Measurements from ENCODE around the gene EXOC2.

The EXOC2 gene

DNA sequence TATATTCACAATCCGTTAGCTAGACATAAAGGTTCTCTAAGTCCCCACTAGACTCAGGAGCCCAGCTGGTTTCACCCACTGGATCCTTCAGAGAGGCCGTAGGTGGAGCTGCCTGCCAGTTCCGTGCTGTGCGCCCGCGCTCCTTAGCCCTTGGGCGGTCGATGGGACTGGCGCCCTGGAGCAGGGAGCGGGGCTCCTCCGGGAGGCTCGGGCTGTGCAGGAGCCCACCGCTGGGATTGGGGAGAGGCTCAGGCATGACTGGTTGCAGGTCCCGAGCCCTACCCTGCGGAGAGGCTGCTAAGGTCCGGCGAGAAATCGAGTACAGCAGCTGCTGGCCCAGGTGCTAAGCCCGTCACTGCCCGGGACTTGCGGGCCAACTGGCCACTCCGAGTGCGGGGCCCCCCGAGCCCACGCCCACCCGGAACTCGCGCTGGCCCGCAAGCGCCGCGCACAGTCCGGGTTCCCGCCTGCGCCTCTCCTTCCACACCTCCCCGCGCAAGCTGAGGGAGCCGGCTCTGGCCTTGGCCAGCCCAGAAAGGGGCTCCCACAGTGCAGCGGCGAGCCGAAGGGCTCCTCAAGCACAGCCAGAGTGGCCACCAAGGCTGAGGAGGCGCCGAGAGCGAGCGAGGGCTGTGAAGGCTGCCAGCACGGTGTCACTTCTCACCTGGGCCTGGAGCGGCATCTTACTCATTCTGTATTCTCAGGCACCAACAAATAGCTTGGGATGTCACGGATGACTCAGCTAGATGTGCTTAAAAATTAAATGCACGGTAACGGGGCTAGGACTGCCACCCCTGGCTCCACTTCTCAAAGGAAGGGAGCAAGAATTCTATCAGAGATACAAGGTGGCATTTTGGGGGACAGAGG, 257.3 kb downstream of the EXOC2 start:
- Histone ChIP-seq H4K20me1 (ENCODE audit: insufficient read depth, low read length) (no peaks in the 10 kb centered on the region), H3K9me2 (ENCODE audit: low read depth, low read length) (no peaks in the 10 kb centered on the region), H3K79me2 (ENCODE audit: insufficient read depth, low read length) (no peaks in the 10 kb centered on the region), H3K9me3 (ENCODE audit: low read length) (no peaks in the 10 kb centered on the region), H2AFZ (ENCODE audit: low read length) (no peak overlapping the region), H3K27ac (ENCODE audit: low read depth, low read length, poor library complexity, severe bottlenecking) (no peak overlapping the region), H3K4me1 (ENCODE audit: insufficient read depth, low read length, severe bottlenecking) (no peaks in the 10 kb centered on the region), H3K36me3 (ENCODE audit: insufficient read depth, low read length) (no peaks in the 10 kb centered on the region), H3K4me2 (ENCODE audit: low read length) (no peak overlapping the region), H3K27me3 (ENCODE audit: insufficient read depth, low read length) (peaks cover 12% of the 10 kb centered on the region; the same call in 1 of the 2 replicates), H3K9ac (ENCODE audit: low read length) (no peak overlapping the region), H3F3A (ENCODE audit: insufficient read depth, low read length) (no peaks in the 10 kb centered on the region), H3K4me3 (ENCODE audit: low read depth, low read length, poor library complexity, severe bottlenecking) (no peak overlapping the region)
- TF ChIP-seq, protein P1, sequence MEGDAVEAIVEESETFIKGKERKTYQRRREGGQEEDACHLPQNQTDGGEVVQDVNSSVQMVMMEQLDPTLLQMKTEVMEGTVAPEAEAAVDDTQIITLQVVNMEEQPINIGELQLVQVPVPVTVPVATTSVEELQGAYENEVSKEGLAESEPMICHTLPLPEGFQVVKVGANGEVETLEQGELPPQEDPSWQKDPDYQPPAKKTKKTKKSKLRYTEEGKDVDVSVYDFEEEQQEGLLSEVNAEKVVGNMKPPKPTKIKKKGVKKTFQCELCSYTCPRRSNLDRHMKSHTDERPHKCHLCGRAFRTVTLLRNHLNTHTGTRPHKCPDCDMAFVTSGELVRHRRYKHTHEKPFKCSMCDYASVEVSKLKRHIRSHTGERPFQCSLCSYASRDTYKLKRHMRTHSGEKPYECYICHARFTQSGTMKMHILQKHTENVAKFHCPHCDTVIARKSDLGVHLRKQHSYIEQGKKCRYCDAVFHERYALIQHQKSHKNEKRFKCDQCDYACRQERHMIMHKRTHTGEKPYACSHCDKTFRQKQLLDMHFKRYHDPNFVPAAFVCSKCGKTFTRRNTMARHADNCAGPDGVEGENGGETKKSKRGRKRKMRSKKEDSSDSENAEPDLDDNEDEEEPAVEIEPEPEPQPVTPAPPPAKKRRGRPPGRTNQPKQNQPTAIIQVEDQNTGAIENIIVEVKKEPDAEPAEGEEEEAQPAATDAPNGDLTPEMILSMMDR (IDR thresholded peaks at IDR 0.05; ENCODE audit: low read length): no peak
- TF ChIP-seq EZH2 (IDR thresholded peaks at IDR 0.05; ENCODE audit: borderline replicate concordance, low read length): no peak

Measured in OCI-LY1 (cell line).